SU-DHL-6 (cell line): ENCODE measurements around the gene LCTL.

Source experiments
- H2AFZ ChIP-seq: fragments of 200-600 bp; sonication (generic); 2 replicates; pipeline ENCODE4 v1.6.1; 2014; ENCODE audit warnings: low read depth, mild to moderate bottlenecking, moderate library complexity, mixed read lengths, antibody characterized with exemption, low read length; ENCODE audit not compliant: severe bottlenecking
- H3F3A ChIP-seq: fragments of 200-600 bp; shearing (Covaris generic); 2 replicates; pipeline ENCODE4 v1.6.0; 2016; ENCODE audit warnings: antibody characterized with exemption, mild to moderate bottlenecking; ENCODE audit not compliant: insufficient read depth
- H3K27ac ChIP-seq: fragments of 200-600 bp; sonication (generic); 2 replicates; pipeline ENCODE4 v1.5.1; 2016; ENCODE audit warnings: low read depth, mild to moderate bottlenecking, low read length, moderate library complexity, mixed read lengths
- H3K27me3 ChIP-seq: fragments of 200-600 bp; sonication (generic), shearing (Covaris generic); 2 replicates; pipeline ENCODE4 v1.6.0; 2014; ENCODE audit warnings: mild to moderate bottlenecking, low read length
- H3K36me3 ChIP-seq: fragments of 200-600 bp; sonication (generic); 2 replicates; pipeline ENCODE4 v1.6.1; 2014; ENCODE audit warnings: mild to moderate bottlenecking, low read length, mixed read lengths
- H3K4me2 ChIP-seq: fragments of 300-600, 200-600 bp; shearing (Covaris generic), sonication (generic); 2 replicates; pipeline ENCODE4 v1.6.0; 2014; ENCODE audit warnings: low read length, low read depth, mild to moderate bottlenecking; ENCODE audit not compliant: poor library complexity, severe bottlenecking
- H3K4me3 ChIP-seq: fragments of 200-600 bp; sonication (generic); 2 replicates; pipeline ENCODE4 v1.5.1; 2014; ENCODE audit warnings: antibody characterized with exemption, low read length, mild to moderate bottlenecking, mixed read lengths; ENCODE audit not compliant: insufficient read depth, poor library complexity, severe bottlenecking
- H3K79me2 ChIP-seq: fragments of 200-600 bp; sonication (generic); 2 replicates; pipeline ENCODE4 v1.6.1; 2014; ENCODE audit warnings: mild to moderate bottlenecking, low read length, moderate library complexity; ENCODE audit not compliant: insufficient read depth
- H3K9ac ChIP-seq: fragments of 200-600 bp; sonication (generic); 2 replicates; pipeline ENCODE4 v1.7.0; 2014; ENCODE audit warnings: mild to moderate bottlenecking, low read length
- H3K9me2 ChIP-seq: fragments of 200-600 bp; sonication (generic); replicated peaks from 2 replicates; pipeline ENCODE4 v1.6.1; 2014; ENCODE audit warnings: low read length; ENCODE audit not compliant: insufficient read depth
- H3K9me3 ChIP-seq: fragments of 200-600 bp; sonication (generic); 2 replicates; pipeline ENCODE4 v1.6.1; 2014; ENCODE audit warnings: low read length, mixed read lengths; ENCODE audit not compliant: insufficient read depth
- H4K20me1 ChIP-seq: fragments of 200-600 bp; sonication (generic); 2 replicates; pipeline ENCODE4 v1.6.1; 2014; ENCODE audit warnings: low read depth, mild to moderate bottlenecking, antibody characterized with exemption, low read length, moderate library complexity, mixed read lengths
- EZH2phosphoT487 ChIP-seq: fragments of 200-600 bp; sonication (generic), shearing (Covaris generic); conservative IDR thresholded peaks from 2 replicates; pipeline ENCODE4 v1.6.1; 2018; ENCODE audit warnings: mild to moderate bottlenecking, antibody characterized with exemption, low read length, moderate library complexity, mixed read lengths
- TF ChIP-seq, protein P1 (sequence below): fragments of 200-600 bp; sonication (generic); IDR thresholded peaks from one replicate; pipeline ENCODE4 v1.5.1; 2017; ENCODE audit warnings: antibody characterized with exemption, mild to moderate bottlenecking, low read length, moderate library complexity; ENCODE audit not compliant: insufficient read depth, poor library complexity, severe bottlenecking

The LCTL gene

GRCh38 chr15:66523926-66524325 is 41.9 kb downstream of the LCTL start:
- Histone ChIP-seq H2AFZ (no peak overlapping the region), H3F3A (no peaks in the 10 kb centered on the region), H3K36me3 (peaks cover 27% of the 10 kb centered on the region; the same call in 1 of the 2 replicates), H3K9me2 (no peaks in the 10 kb centered on the region), H3K4me2 (no peak overlapping the region), H3K9me3 (no peaks in the 10 kb centered on the region), H3K27me3 (no peaks in the 10 kb centered on the region), H3K4me3 (no peak overlapping the region), H3K9ac (no peak overlapping the region), H3K79me2 (no peaks in the 10 kb centered on the region; the same call in 1 of the 2 replicates), H4K20me1 (no peaks in the 10 kb centered on the region; the same call in 1 of the 2 replicates), H3K27ac (no peak overlapping the region)
- TF ChIP-seq, protein P1, sequence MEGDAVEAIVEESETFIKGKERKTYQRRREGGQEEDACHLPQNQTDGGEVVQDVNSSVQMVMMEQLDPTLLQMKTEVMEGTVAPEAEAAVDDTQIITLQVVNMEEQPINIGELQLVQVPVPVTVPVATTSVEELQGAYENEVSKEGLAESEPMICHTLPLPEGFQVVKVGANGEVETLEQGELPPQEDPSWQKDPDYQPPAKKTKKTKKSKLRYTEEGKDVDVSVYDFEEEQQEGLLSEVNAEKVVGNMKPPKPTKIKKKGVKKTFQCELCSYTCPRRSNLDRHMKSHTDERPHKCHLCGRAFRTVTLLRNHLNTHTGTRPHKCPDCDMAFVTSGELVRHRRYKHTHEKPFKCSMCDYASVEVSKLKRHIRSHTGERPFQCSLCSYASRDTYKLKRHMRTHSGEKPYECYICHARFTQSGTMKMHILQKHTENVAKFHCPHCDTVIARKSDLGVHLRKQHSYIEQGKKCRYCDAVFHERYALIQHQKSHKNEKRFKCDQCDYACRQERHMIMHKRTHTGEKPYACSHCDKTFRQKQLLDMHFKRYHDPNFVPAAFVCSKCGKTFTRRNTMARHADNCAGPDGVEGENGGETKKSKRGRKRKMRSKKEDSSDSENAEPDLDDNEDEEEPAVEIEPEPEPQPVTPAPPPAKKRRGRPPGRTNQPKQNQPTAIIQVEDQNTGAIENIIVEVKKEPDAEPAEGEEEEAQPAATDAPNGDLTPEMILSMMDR, result no peak
- no peak for TF ChIP-seq EZH2phosphoT487

DNA sequence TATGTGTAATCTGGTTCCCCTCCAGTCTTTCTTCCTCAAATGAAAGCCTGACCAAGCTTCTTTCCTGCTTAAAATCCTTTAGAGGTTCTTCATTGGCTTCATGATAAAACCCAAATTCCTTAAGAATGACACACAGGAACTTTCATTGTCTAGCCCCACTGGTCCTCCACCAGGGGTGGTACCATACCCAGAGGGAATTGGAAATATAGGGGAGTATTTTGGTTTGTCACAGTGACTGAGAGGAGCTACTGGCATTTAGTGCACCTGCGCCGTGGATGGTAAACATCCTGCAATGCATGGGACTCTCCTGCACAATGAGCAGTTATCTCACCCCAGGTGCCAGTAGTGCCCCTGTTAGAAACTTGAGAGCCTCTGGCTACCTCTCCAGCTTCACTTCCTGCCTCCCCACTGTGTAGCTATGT is 49.9 kb downstream of the LCTL start:
- Histone ChIP-seq H3K36me3 (peaks cover 14% of the 10 kb centered on the region), H3K9me2 (no peaks in the 10 kb centered on the region), H3K27ac (no peak overlapping the region)

DNA sequence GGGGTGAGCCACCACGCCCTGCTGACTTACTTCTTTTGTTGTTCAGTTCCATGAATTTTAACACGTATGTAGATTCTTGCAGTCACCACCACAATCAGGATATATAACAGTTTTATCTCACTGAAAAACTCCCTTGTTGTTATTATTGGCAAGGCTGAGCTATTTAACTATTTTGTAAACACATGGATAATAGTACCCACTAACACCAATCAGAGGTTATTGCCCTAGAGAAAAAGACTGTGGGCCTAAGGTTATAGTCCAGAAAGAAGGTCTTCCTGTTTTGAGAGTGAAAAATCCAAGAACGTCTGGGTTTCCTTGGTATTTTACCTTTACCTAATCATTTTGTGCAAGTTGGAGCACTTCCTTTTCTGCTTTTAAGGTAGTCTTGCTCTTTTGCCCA is 51.2 kb downstream of the LCTL start:
- H3K9me2 ChIP-seq, result no peaks in the 10 kb centered on the region
- H4K20me1 ChIP-seq, result no peaks in the 10 kb centered on the region
- H3K79me2 ChIP-seq, result no peaks in the 10 kb centered on the region
- 0 out of 2 replicates have a peak, but pooled peaks cover 2% of the 10 kb centered on the region for H3F3A ChIP-seq
- no peak overlapping the region for H3K4me2 ChIP-seq
- H3K9ac ChIP-seq, result no peak overlapping the region
- TF ChIP-seq EZH2phosphoT487, result no peak
- TF ChIP-seq, protein P1, result no peak
- no peak overlapping the region for H3K27ac ChIP-seq
- H3K4me3 ChIP-seq, result no peak overlapping the region
- no peaks in the 10 kb centered on the region for H3K9me3 ChIP-seq
- H3K36me3 ChIP-seq, result peaks cover 14% of the 10 kb centered on the region
- H3K27me3 ChIP-seq, result no peaks in the 10 kb centered on the region
- H2AFZ ChIP-seq, result no peak overlapping the region

More for the DNA sequence above, 49.9 kb downstream of the LCTL start:
- Histone ChIP-seq H3K4me2 (no peak overlapping the region), H3K9me3 (no peaks in the 10 kb centered on the region), H3K27me3 (no peaks in the 10 kb centered on the region), H3F3A (0 out of 2 replicates have a peak, but pooled peaks cover 2% of the 10 kb centered on the region), H3K4me3 (no peak overlapping the region), H4K20me1 (no peaks in the 10 kb centered on the region), H2AFZ (no peak overlapping the region), H3K79me2 (no peaks in the 10 kb centered on the region), H3K9ac (no peak overlapping the region)
- no peak for TF ChIP-seq EZH2phosphoT487
- TF ChIP-seq, protein P1, result no peak
